Erythroblast (primary cell): ENCODE results near the gene C1QTNF3.

Experiments used
- GATA1 ChIP-seq: IDR thresholded peaks from 2 replicates; pipeline ENCODE4 v1.6.1; 2011; ENCODE audit warnings: low read depth, mild to moderate bottlenecking, control low read depth, low read length, moderate library complexity
- POLR2A ChIP-seq: IDR thresholded peaks from 2 replicates; pipeline ENCODE4 v1.6.1; 2011; ENCODE audit warnings: mild to moderate bottlenecking, low read length

- no peak for TF ChIP-seq POLR2A
- no peak for TF ChIP-seq GATA1
Observed at GRCh38 chr5:34047143-34047542, 4.1 kb upstream of the C1QTNF3 start.
